ENCODE data around the gene NOC4L.

The NOC4L gene

DNA sequence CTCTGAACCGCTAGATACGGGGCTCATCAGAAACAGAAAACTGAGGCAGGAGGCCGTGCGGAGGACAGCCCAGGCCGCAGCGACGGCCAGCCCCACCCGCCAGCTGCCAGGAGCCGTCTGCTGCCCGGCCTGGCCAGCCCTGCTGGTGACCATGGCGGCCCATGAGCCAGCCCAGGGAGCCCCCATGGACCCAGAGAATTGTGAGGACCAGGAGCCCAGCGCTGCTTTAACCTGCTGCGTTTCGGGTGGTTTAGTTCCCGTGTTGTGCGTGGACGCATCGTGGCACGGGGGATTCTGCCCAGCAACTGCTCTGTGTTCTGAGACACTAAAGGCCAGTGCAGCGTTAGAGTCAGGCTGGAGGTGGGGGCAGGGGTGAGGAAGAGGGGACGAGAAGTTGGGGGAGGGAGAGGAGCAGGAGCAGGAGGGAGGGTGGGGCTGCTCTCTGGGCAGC, 44.2 kb downstream of the NOC4L start:
- no peak overlapping the region for H3K27ac ChIP-seq
- TF ChIP-seq ZFX (IDR thresholded peaks at IDR 0.05; ENCODE audit: borderline replicate concordance), result no peak
- TF ChIP-seq, protein P1, sequence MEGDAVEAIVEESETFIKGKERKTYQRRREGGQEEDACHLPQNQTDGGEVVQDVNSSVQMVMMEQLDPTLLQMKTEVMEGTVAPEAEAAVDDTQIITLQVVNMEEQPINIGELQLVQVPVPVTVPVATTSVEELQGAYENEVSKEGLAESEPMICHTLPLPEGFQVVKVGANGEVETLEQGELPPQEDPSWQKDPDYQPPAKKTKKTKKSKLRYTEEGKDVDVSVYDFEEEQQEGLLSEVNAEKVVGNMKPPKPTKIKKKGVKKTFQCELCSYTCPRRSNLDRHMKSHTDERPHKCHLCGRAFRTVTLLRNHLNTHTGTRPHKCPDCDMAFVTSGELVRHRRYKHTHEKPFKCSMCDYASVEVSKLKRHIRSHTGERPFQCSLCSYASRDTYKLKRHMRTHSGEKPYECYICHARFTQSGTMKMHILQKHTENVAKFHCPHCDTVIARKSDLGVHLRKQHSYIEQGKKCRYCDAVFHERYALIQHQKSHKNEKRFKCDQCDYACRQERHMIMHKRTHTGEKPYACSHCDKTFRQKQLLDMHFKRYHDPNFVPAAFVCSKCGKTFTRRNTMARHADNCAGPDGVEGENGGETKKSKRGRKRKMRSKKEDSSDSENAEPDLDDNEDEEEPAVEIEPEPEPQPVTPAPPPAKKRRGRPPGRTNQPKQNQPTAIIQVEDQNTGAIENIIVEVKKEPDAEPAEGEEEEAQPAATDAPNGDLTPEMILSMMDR (IDR thresholded peaks at IDR 0.05), result no peak

DNA sequence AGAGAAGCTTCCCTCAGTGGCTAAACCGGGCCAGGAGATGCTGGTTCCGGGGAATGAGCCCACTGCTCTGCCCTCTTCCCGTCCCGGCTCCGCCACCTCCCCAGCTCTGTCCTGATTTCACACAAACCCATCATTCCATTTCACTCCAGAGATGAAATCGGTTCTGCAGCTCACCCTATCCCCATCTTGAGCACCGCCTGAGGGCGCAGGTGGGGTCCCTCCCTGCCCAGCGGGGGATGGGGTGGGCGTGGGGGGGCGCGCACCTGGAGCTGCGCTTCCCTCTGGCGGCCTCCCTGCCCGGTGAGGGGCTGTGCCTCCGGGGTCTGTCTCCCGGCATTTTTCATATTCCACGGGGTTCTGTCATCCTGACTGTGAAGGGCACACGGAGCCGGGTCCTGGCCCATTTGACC, 44.7 kb downstream of the NOC4L start:
- no peak for TF ChIP-seq ZFX (IDR thresholded peaks at IDR 0.05; ENCODE audit: borderline replicate concordance)
- TF ChIP-seq, protein P1 (IDR thresholded peaks at IDR 0.05), result no peak
- no peak overlapping the region for H3K27ac ChIP-seq

DNA sequence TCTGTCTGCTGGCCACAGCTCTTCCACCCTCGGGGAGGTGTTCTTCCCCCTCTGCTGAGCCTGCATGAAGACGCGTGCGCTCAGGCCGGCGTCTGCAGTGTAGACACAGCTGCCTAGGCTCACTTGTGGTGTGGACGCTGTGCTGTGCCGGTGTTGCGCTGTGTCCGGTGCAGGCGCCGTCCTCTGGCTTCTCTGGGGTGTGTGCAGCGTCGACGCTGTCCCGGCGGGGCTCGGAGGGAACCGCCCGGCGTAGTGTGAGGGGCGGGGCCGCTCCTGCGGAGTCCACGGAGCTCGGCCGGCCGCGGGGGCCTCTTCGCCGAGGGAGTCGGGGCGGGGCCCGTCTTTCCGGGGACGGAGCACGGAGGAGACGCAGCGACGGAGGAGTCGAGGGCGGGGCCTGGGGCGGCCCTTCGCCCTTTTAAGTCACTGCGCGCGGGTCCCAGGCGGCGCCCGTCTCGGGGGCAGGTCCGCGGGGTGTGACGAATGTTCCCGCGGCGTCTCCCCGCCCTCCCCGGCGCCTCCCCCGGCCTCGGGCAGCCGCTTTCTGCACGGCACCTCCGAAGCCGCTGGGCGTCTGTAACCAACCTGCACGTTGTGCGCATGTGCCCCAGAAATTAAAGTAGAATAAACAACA, 45.2 kb downstream of the NOC4L start:
- TF ChIP-seq, protein P1 (IDR thresholded peaks at IDR 0.05), result no peak; the same call in 1 of the 2 replicates
- TF ChIP-seq ZFX (IDR thresholded peaks at IDR 0.05; ENCODE audit: borderline replicate concordance), result no peak
- H3K27ac ChIP-seq, result no peak overlapping the region

DNA sequence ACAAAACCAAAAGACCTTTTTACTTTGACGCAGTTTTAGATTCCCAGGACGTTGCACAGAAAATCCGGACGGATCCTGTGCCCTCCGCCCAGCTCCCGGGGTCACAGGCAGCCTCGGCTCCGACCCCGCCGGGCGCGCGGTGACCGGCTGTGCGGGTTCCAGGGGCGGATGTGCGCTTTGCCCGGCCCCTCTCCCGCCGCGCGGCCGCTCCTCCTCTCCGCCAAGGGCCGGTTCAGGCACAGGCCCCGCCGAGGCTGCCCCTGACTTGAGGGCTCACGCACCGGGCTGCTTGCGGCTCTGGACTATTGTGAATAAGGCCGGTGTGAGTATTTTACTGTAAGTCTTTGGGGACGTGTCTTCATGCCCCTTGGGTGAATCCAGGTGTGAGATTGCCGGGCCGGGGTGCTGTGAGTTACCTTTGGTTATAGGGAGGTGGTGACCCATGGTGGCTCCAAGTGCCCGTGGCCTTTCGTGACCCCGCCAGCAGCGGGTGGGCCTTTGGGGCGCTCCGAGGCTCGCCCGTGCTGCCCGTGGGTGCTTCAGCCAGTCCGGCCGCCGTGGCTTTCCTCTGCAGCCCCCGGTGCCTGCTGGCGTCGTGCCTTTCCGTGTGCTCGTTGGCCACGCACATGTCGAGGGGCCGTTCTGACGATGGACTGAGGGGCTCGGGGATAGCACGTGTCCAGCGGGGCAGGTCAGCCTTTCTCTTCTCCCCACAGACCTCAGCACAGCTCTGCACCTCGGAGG, 45.9 kb downstream of the NOC4L start:
- TF ChIP-seq, protein P1 (IDR thresholded peaks at IDR 0.05), result no peak; the same call in 1 of the 2 replicates
- no peak for TF ChIP-seq ZFX (IDR thresholded peaks at IDR 0.05; ENCODE audit: borderline replicate concordance)
- H3K27ac ChIP-seq, result no peak overlapping the region

DNA sequence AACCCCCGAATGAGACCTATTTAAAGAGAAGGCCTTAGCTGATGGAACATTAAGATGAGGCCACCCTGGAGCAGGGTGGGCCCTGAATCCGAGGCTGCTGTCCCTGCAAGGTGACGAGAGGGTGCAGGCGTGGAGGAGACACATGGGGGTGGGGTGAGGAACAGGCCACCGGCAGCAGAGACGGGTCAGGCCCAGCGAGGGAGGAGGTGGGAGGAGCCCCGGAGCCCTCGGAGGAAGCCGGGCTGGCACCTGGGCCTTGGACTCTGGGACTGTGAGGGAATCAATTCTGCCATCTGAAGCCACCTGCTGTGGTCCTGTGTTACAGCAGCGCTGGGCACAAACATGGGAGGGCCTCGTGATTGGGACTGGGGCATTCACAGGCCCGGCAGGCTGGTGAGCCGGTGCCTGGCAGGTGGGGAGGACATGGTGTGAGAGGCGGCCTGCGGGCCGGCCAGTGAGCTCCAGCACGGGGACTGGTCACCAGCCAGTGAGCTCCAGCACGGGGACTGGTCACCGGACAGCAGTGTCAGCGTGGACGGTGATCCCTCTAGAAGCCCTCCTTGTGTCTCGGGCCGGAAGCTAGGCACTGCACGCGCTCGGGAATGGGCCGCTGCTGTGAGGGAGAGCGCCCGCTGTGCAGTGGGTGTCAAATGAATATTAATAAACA, 46.7 kb downstream of the NOC4L start:
- no peak overlapping the region for H3K27ac ChIP-seq
- TF ChIP-seq, protein P1 (IDR thresholded peaks at IDR 0.05), result no peak
- TF ChIP-seq ZFX (IDR thresholded peaks at IDR 0.05; ENCODE audit: borderline replicate concordance), result no peak

DNA sequence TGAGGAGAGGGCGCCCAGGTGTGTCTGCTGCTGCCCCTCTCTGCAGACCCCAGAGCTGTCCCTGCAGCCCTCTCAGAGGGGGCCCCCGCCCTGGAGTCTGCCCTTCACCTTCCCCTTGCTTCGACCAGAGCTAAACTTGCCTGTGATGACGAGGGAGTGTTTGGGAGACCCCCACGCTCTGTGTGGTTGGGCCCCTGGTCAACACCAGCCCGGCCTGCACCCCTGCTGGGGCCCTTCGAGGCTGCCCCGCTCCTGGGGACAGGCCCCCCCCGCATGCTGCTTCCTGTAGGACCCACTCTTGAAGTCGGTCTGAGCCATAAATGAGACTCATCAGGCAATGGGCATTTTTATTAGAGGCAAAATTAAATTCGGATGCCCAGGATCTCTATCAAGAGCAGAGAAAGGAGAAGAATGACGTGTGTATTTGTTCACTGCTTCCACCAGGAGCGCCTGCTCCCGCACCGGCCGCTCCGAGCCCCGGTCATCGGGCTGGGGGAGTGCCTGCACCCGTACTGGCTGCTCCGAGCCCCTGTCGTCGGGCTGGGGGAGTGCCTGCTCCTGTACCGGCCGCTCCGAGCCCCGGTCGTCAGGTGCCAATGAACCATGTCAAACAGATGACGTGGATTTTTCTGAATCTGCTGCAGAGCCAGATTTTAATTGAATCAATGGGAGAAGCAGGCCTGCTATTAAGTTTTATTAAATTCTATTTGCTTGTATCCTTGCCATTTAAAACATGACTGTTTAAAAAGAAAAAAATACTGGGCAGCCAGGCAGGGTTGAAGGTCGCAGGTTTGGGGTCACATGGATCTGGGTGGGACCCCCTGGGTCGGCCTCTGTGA, 47.7 kb downstream of the NOC4L start:
- no peak overlapping the region for H3K27ac ChIP-seq
- TF ChIP-seq ZFX (IDR thresholded peaks at IDR 0.05; ENCODE audit: borderline replicate concordance), result no peak
- TF ChIP-seq, protein P1 (IDR thresholded peaks at IDR 0.05), result no peak
